ENCODE results near the gene IKBKE. TPM values are rescaled to one million over a fixed set of nuclear protein-coding genes. Genes with fewer than 3 reads are reported as not detected.
A peak's percentile ranks its signal among the peaks of the same experiment; 100 is the strongest.

Gene IKBKE
- total RNA-seq, 3 donors from 2014 or later: 14.7 to 17.2 (median 16.1) TPM

GRCh38 chr1:206489980-206490770 lies 19.9 kb downstream of the IKBKE start:
- Mint-ChIP-seq H3K27me3 (ENCODE audit: low read depth) (no peaks in the 10 kb centered on the region), H3K4me3 (no peak overlapping the region), H3K9me3 (no peaks in the 10 kb centered on the region), H3K36me3 (ENCODE audit: insufficient read depth) (peaks cover 29% of the 10 kb centered on the region), H3K4me1 (ENCODE audit: low read depth) (no peaks in the 10 kb centered on the region)
- DNase-seq: peak; percentile 75
- peak; percentile 95 to 97 for ATAC-seq

GRCh38 chr1:206490771-206491405 lies 20.6 kb downstream of the IKBKE start:
- no peaks in the 10 kb centered on the region for H3K4me1 Mint-ChIP-seq (ENCODE audit: low read depth)
- H3K9me3 Mint-ChIP-seq: no peaks in the 10 kb centered on the region
- ATAC-seq (no peak), DNase-seq (no peak)
- H3K4me3 Mint-ChIP-seq: no peak overlapping the region
- H3K27me3 Mint-ChIP-seq (ENCODE audit: low read depth): no peaks in the 10 kb centered on the region
- peaks cover 27% of the 10 kb centered on the region for H3K36me3 Mint-ChIP-seq (ENCODE audit: insufficient read depth)

- Mint-ChIP-seq H3K4me1 (ENCODE audit: low read depth) (peaks cover 5% of the 10 kb centered on the region), H3K9me3 (no peaks in the 10 kb centered on the region), H3K36me3 (ENCODE audit: insufficient read depth) (peaks cover 33% of the 10 kb centered on the region), H3K4me3 (no peak overlapping the region), H3K27me3 (ENCODE audit: low read depth) (no peaks in the 10 kb centered on the region)
- no peak for ATAC-seq
- DNase-seq: no peak
Measured at GRCh38 chr1:206491616-206492015, 21.3 kb downstream of the IKBKE start.

- H3K4me3 Mint-ChIP-seq: no peak overlapping the region
- DNase-seq (no peak), ATAC-seq (no peak)
- H3K4me1 Mint-ChIP-seq (ENCODE audit: low read depth): peaks cover 6% of the 10 kb centered on the region
- H3K27me3 Mint-ChIP-seq (ENCODE audit: low read depth): no peaks in the 10 kb centered on the region
- peaks cover 37% of the 10 kb centered on the region for H3K36me3 Mint-ChIP-seq (ENCODE audit: insufficient read depth)
- H3K9me3 Mint-ChIP-seq: no peaks in the 10 kb centered on the region
Measured at GRCh38 chr1:206492589-206492988, 22.3 kb downstream of the IKBKE start.

- ATAC-seq: no peak
- Mint-ChIP-seq H3K9me3 (no peaks in the 10 kb centered on the region), H3K4me1 (ENCODE audit: low read depth) (peaks cover 6% of the 10 kb centered on the region), H3K4me3 (no peak overlapping the region), H3K36me3 (ENCODE audit: insufficient read depth) (peaks cover 32% of the 10 kb centered on the region), H3K27me3 (ENCODE audit: low read depth) (no peaks in the 10 kb centered on the region)
- DNase-seq: no peak
Measured at GRCh38 chr1:206493279-206493678, 23.0 kb downstream of the IKBKE start.

- H3K36me3 Mint-ChIP-seq (ENCODE audit: insufficient read depth): peaks cover 32% of the 10 kb centered on the region
- DNase-seq: no peak
- no peak overlapping the region for H3K4me3 Mint-ChIP-seq
- no peaks in the 10 kb centered on the region for H3K9me3 Mint-ChIP-seq
- no peaks in the 10 kb centered on the region for H3K27me3 Mint-ChIP-seq (ENCODE audit: low read depth)
- peaks cover 6% of the 10 kb centered on the region for H3K4me1 Mint-ChIP-seq (ENCODE audit: low read depth)
- no peak for ATAC-seq
Measured at GRCh38 chr1:206495011-206495461, 24.8 kb downstream of the IKBKE start.

GRCh38 chr1:206495493-206496046 lies 25.3 kb downstream of the IKBKE start:
- ATAC-seq (no peak), DNase-seq (no peak)
- Mint-ChIP-seq H3K36me3 (ENCODE audit: insufficient read depth) (peaks cover 31% of the 10 kb centered on the region), H3K4me3 (no peak overlapping the region), H3K27me3 (ENCODE audit: low read depth) (no peaks in the 10 kb centered on the region), H3K4me1 (ENCODE audit: low read depth) (peaks cover 6% of the 10 kb centered on the region), H3K9me3 (no peaks in the 10 kb centered on the region)

GRCh38 chr1:206496131-206496793 lies 26.0 kb downstream of the IKBKE start:
- DNase-seq (no peak), ATAC-seq (no peak)
- H3K4me1 Mint-ChIP-seq (ENCODE audit: low read depth): peaks cover 6% of the 10 kb centered on the region
- peaks cover 26% of the 10 kb centered on the region for H3K36me3 Mint-ChIP-seq (ENCODE audit: insufficient read depth)
- H3K9me3 Mint-ChIP-seq: no peaks in the 10 kb centered on the region
- H3K27me3 Mint-ChIP-seq (ENCODE audit: low read depth): no peaks in the 10 kb centered on the region
- H3K4me3 Mint-ChIP-seq: no peak overlapping the region

- no peak overlapping the region for H3K4me3 Mint-ChIP-seq
- no peaks in the 10 kb centered on the region for H3K9me3 Mint-ChIP-seq
- H3K4me1 Mint-ChIP-seq (ENCODE audit: low read depth): peaks cover 6% of the 10 kb centered on the region
- H3K36me3 Mint-ChIP-seq (ENCODE audit: insufficient read depth): peaks cover 21% of the 10 kb centered on the region
- no peaks in the 10 kb centered on the region for H3K27me3 Mint-ChIP-seq (ENCODE audit: low read depth)
- ATAC-seq: no peak
- DNase-seq: no peak
Measured at GRCh38 chr1:206497363-206497762, 27.1 kb downstream of the IKBKE start.

- Mint-ChIP-seq H3K4me3 (no peak overlapping the region), H3K27me3 (ENCODE audit: low read depth) (no peaks in the 10 kb centered on the region), H3K9me3 (no peaks in the 10 kb centered on the region), H3K36me3 (ENCODE audit: insufficient read depth) (peaks cover 17% of the 10 kb centered on the region), H3K4me1 (ENCODE audit: low read depth) (peaks cover 6% of the 10 kb centered on the region)
- no peak for DNase-seq
- ATAC-seq: no peak
Measured at GRCh38 chr1:206497774-206498173, 27.5 kb downstream of the IKBKE start.

- no peak overlapping the region for H3K4me3 Mint-ChIP-seq
- H3K4me1 Mint-ChIP-seq (ENCODE audit: low read depth): peaks cover 12% of the 10 kb centered on the region
- DNase-seq (no peak), ATAC-seq (no peak)
- H3K36me3 Mint-ChIP-seq (ENCODE audit: insufficient read depth): peaks cover 17% of the 10 kb centered on the region
- no peaks in the 10 kb centered on the region for H3K9me3 Mint-ChIP-seq
- no peaks in the 10 kb centered on the region for H3K27me3 Mint-ChIP-seq (ENCODE audit: low read depth)
Measured at GRCh38 chr1:206498685-206499084, 28.4 kb downstream of the IKBKE start.

GRCh38 chr1:206500046-206500445 lies 29.8 kb downstream of the IKBKE start:
- Mint-ChIP-seq H3K4me3 (no peak overlapping the region), H3K9me3 (no peaks in the 10 kb centered on the region), H3K36me3 (ENCODE audit: insufficient read depth) (peaks cover 13% of the 10 kb centered on the region), H3K4me1 (ENCODE audit: low read depth) (peaks cover 26% of the 10 kb centered on the region), H3K27me3 (ENCODE audit: low read depth) (no peaks in the 10 kb centered on the region)
- ATAC-seq (no peak), DNase-seq (no peak)

- no peak overlapping the region for H3K4me3 Mint-ChIP-seq
- peaks cover 4% of the 10 kb centered on the region for H3K36me3 Mint-ChIP-seq (ENCODE audit: insufficient read depth)
- H3K9me3 Mint-ChIP-seq: no peaks in the 10 kb centered on the region
- DNase-seq: no peak
- no peaks in the 10 kb centered on the region for H3K27me3 Mint-ChIP-seq (ENCODE audit: low read depth)
- peaks cover 37% of the 10 kb centered on the region for H3K4me1 Mint-ChIP-seq (ENCODE audit: low read depth)
- ATAC-seq: no peak
Measured at GRCh38 chr1:206501881-206502280, 31.6 kb downstream of the IKBKE start.

GRCh38 chr1:206502403-206502802 lies 32.1 kb downstream of the IKBKE start:
- peaks cover 37% of the 10 kb centered on the region for H3K4me1 Mint-ChIP-seq (ENCODE audit: low read depth)
- no peak for ATAC-seq
- H3K9me3 Mint-ChIP-seq: no peaks in the 10 kb centered on the region
- no peak overlapping the region for H3K4me3 Mint-ChIP-seq
- H3K36me3 Mint-ChIP-seq (ENCODE audit: insufficient read depth): no peaks in the 10 kb centered on the region
- no peaks in the 10 kb centered on the region for H3K27me3 Mint-ChIP-seq (ENCODE audit: low read depth)
- DNase-seq: no peak

Data from activated T-cell treated with anti-CD3 and anti-CD28 coated beads, Interleukin-2, amount 50 U/mL, for 4 hours (primary cell).